Testis (tissue), 3 donors: ENCODE measurements around the gene PSG7. TPM values are rescaled to one million over a fixed set of nuclear protein-coding genes. Genes with fewer than 3 reads are reported as not detected.
"Not testable (repeated sequence)": the region's sequence is repeated elsewhere in the genome, so short reads cannot be mapped to it uniquely, and the experiment has no call there.

ENCODE experiments used
- DNase-seq: peaks from one replicate; pipeline ENCODE4 v3.0.0-alpha.2; 2019
- H3K27ac ChIP-seq, 2 donors: fragments of 200-600 bp; sonication (generic); one replicate each; pipeline ENCODE4 v1.5.1; 2019
- H3K27me3 ChIP-seq: fragments of 200-600 bp; sonication (generic); one replicate; pipeline ENCODE4 v1.5.1; 2019
- H3K36me3 ChIP-seq: fragments of 200-600 bp; sonication (generic); one replicate; pipeline ENCODE4 v1.5.1; 2017; ENCODE audit warnings: low read depth; ENCODE audit errors: missing control alignments
- H3K4me1 ChIP-seq: fragments of 200-600 bp; sonication (generic); one replicate; pipeline ENCODE4 v1.5.1; 2019
- H3K4me3 ChIP-seq, 2 donors: fragments of 200-600 bp; sonication (generic); one replicate each; pipeline ENCODE4 v1.5.1; 2017 to 2019
- H3K9me3 ChIP-seq: fragments of 200-600 bp; sonication (generic); one replicate; pipeline ENCODE4 v1.5.1; 2017
- CTCF ChIP-seq, 3 experiments: fragments of 450-650 bp in 2 of 3; fragments of 200-600 bp in 1 of 3; sonication (generic) in 1 of 3; IDR thresholded peaks; one replicate each; pipeline ENCODE4 v1.5.1; 2016 to 2019; ENCODE audit warnings: antibody characterized with exemption in 3 of 3, mild to moderate bottlenecking in 2 of 3, moderate library complexity in 1 of 3
- POLR2A ChIP-seq: fragments of 450-650 bp; IDR thresholded peaks from one replicate; pipeline ENCODE4 v1.6.1; 2017; ENCODE audit warnings: antibody characterized with exemption, mild to moderate bottlenecking, moderate library complexity
- WGBS, 2 donors: methylation state at CpG; one replicate each; pipeline ENCODE4 v1.1.5; 2018; 5-methylcytosine and 5-hydroxymethylcytosine counted together
- intact Hi-C: fragments of 100-400 bp; cut with DNase I; formaldehyde crosslinking; loops from one replicate; pipeline ENCODE4 v1.15.1; 2023; ENCODE audit warnings: low total_unique reads
- polyA plus RNA-seq: library from polyadenylated mRNA; stranded (reverse); fragments of 350-450 nt; fragmentation: Illumina TruSeq; extraction: RNeasy Lipid Tissue Mini Kit (QIAGEN cat#74804); gene quantifications from one replicate; pipeline ENCODE4 v1.2.3, GENCODE V29; 2014; ENCODE audit warnings: low read depth, low replicate concordance; ENCODE audit not compliant: insufficient read depth
- total RNA-seq, 2 donors: library from RNA; depleted of rRNA; stranded (reverse); fragments of >200 nt; gene quantifications; one replicate each; pipeline ENCODE4 v1.2.3, GENCODE V29; 2016

PSG7 gene
- total and polyA plus RNA-seq, 3 donors from 2014 or later: not detected

- H3K36me3 ChIP-seq, H3K27ac ChIP-seq, H3K27me3 ChIP-seq, H3K9me3 ChIP-seq, H3K4me1 ChIP-seq, intact Hi-C loops, DNase-seq, H3K4me3 ChIP-seq: not testable (repeated sequence)
- 80 to 95% methylated on average over 8 to 9 of the region's 9 CpGs for WGBS, 2 donors
These were observed 56.4 kb downstream of the PSG7 start for GRCh38 chr19:42880621-42881020.

- intact Hi-C loops: no loop called here
- H3K36me3 ChIP-seq: no peaks in the 10 kb centered on the region
- no peaks in the 10 kb centered on the region for H3K27me3 ChIP-seq
- no peak for DNase-seq
- 33 to 54% methylated on average over 2 of the region's 2 CpGs for WGBS, 2 donors
- H3K4me3 ChIP-seq: no peak within 1 kb of the TSS
- TF ChIP-seq POLR2A (no peak), CTCF (IDR thresholded peaks at IDR 0.05) (no peak)
- H3K27ac ChIP-seq: no peak within 1 kb of the TSS
- no peaks in the 10 kb centered on the region for H3K9me3 ChIP-seq
- H3K4me1 ChIP-seq: no peaks in the 10 kb centered on the region
These were observed 57.4 kb downstream of the PSG7 start, which contains the start of gene PSG1 for GRCh38 chr19:42879613-42880012. PSG1 (minus strand) TSS chr19:42879713; CDS start chr19:42879581, 132 bp downstream.

GRCh38 chr19:42876596-42876995, 60.4 kb downstream of the PSG7 start:
- H3K4me3 ChIP-seq, H3K9me3 ChIP-seq, H3K4me1 ChIP-seq, H3K27ac ChIP-seq, intact Hi-C loops, H3K27me3 ChIP-seq, DNase-seq, H3K36me3 ChIP-seq: not testable (repeated sequence)

GRCh38 chr19:42875881-42876280, 61.1 kb downstream of the PSG7 start:
- H3K4me1 ChIP-seq, H3K9me3 ChIP-seq, H3K27ac ChIP-seq, H3K27me3 ChIP-seq, H3K4me3 ChIP-seq, H3K36me3 ChIP-seq, intact Hi-C loops, DNase-seq: not testable (repeated sequence)
- WGBS, 2 donors: 53 to 56% methylated on average over 1 of the region's 1 CpG

GRCh38 chr19:42874901-42875813, 61.9 kb downstream of the PSG7 start:
- H3K27ac ChIP-seq, intact Hi-C loops, H3K36me3 ChIP-seq, DNase-seq, H3K4me3 ChIP-seq, H3K4me1 ChIP-seq, H3K9me3 ChIP-seq, H3K27me3 ChIP-seq: not testable (repeated sequence)
- 68 to 75% methylated on average over 4 of the region's 4 CpGs for WGBS, 2 donors

- H3K27me3 ChIP-seq, DNase-seq, H3K9me3 ChIP-seq, H3K27ac ChIP-seq, H3K4me1 ChIP-seq, intact Hi-C loops, H3K36me3 ChIP-seq, H3K4me3 ChIP-seq: not testable (repeated sequence)
- 59 to 91% methylated on average over 3 of the region's 3 CpGs for WGBS, 2 donors
These were observed 62.9 kb downstream of the PSG7 start for GRCh38 chr19:42874136-42874535.

Other genes starting within 250 kb of the PSG7 start
- 1 to 10 TPM in 1 of 2 donors, under 1 TPM in 1; 0.25 to 2.0 TPM for gene PSG3, start 196.7 kb downstream of the PSG7 start, total RNA-seq
- 5.8 TPM for gene PSG3, start 196.7 kb downstream of the PSG7 start, polyA plus RNA-seq
- gene PSG8, start 171.5 kb downstream of the PSG7 start, total RNA-seq: not detected
- gene PSG8, start 171.5 kb downstream of the PSG7 start, polyA plus RNA-seq: 4.6 TPM
- not detected for gene PSG1, start 57.5 kb downstream of the PSG7 start, total RNA-seq
- not detected for gene PSG1, start 57.5 kb downstream of the PSG7 start, polyA plus RNA-seq
- not detected for gene PSG6, start 19.3 kb downstream of the PSG7 start, total RNA-seq
- gene PSG6, start 19.3 kb downstream of the PSG7 start, polyA plus RNA-seq: not detected
- gene PSG11, start 89.3 kb upstream of the PSG7 start, total RNA-seq: not detected
- gene PSG11, start 89.3 kb upstream of the PSG7 start, polyA plus RNA-seq: not detected
- gene PSG2, start 145.5 kb upstream of the PSG7 start, total RNA-seq: not detected
- gene PSG2, start 145.5 kb upstream of the PSG7 start, polyA plus RNA-seq: not detected
- gene PSG5, start 249.3 kb upstream of the PSG7 start, total RNA-seq: not detected
- not detected for gene PSG5, start 249.3 kb upstream of the PSG7 start, polyA plus RNA-seq